ENCODE results near the gene TMEM250.

DNA sequence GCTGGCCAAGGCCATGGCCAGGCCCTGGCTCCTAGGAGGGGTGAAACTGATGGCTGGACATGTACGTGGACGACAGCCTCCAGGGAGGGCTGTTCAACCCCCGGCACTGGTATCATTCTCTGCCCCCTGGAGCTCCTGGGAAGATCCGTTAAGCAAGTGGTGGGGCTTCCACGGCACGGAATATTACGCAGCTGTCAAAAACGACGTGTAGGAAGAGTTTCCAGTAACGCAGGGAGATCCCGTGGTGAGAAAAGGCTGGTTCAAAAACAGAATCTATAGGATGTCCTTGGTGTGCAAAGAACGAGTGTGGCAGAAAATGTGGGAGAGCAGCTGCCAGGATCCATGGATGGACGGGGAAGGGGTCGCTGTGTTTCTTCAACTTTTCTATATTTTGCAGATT, 36.3 kb upstream of the TMEM250 start:
- TF ChIP-seq, protein P1, sequence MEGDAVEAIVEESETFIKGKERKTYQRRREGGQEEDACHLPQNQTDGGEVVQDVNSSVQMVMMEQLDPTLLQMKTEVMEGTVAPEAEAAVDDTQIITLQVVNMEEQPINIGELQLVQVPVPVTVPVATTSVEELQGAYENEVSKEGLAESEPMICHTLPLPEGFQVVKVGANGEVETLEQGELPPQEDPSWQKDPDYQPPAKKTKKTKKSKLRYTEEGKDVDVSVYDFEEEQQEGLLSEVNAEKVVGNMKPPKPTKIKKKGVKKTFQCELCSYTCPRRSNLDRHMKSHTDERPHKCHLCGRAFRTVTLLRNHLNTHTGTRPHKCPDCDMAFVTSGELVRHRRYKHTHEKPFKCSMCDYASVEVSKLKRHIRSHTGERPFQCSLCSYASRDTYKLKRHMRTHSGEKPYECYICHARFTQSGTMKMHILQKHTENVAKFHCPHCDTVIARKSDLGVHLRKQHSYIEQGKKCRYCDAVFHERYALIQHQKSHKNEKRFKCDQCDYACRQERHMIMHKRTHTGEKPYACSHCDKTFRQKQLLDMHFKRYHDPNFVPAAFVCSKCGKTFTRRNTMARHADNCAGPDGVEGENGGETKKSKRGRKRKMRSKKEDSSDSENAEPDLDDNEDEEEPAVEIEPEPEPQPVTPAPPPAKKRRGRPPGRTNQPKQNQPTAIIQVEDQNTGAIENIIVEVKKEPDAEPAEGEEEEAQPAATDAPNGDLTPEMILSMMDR (conservative IDR thresholded peaks at IDR 0.05): no peak
- no peak for TF ChIP-seq ZFX (IDR thresholded peaks at IDR 0.05)
